HepG2 (cell line): ENCODE data around the gene TKTL1. TPM values are rescaled to one million over a fixed set of nuclear protein-coding genes. Genes with fewer than 3 reads are reported as not detected.
A peak's percentile ranks its signal among the peaks of the same experiment; 100 is the strongest.

Experiments used
- ADNP ChIP-seq: sonication (generic); formaldehyde crosslinking; IDR thresholded peaks from 2 replicates; pipeline ENCODE4 v1.4.0; 2020; ENCODE audit warnings: missing genetic modification reagents
- ARNT2 ChIP-seq: sonication (generic); formaldehyde crosslinking; IDR thresholded peaks from 2 replicates; pipeline ENCODE4 v1.8.0; 2022; ENCODE audit warnings: mild to moderate bottlenecking, low read depth, missing genetic modification reagents, moderate library complexity
- EEA1 ChIP-seq: sonication (generic); formaldehyde crosslinking; IDR thresholded peaks from 2 replicates; pipeline ENCODE4 v1.5.1; 2020; ENCODE audit warnings: mild to moderate bottlenecking, missing genetic modification reagents, borderline replicate concordance
- GATAD2A ChIP-seq: IDR thresholded peaks from 2 replicates; pipeline ENCODE4 v1.6.1; 2016
- GLI4 ChIP-seq: sonication (generic); formaldehyde crosslinking; IDR thresholded peaks from 2 replicates; pipeline ENCODE4 v1.5.1; 2020; ENCODE audit warnings: missing genetic modification reagents, mild to moderate bottlenecking, moderate library complexity, borderline replicate concordance
- HNRNPLL ChIP-seq: fragments of 200-400 bp; formaldehyde crosslinking; IDR thresholded peaks from 2 replicates; pipeline ENCODE4 v1.6.1; 2017; ENCODE audit warnings: mild to moderate bottlenecking, low read depth, low read length; ENCODE audit not compliant: poor library complexity, severe bottlenecking
- MAX ChIP-seq: IDR thresholded peaks from 2 replicates; pipeline ENCODE4 v1.6.1; 2012; ENCODE audit warnings: inconsistent platforms
- MYPOP ChIP-seq: sonication (generic); formaldehyde crosslinking; IDR thresholded peaks from 2 replicates; pipeline ENCODE4 v1.8.1; 2023; ENCODE audit warnings: mild to moderate bottlenecking, moderate library complexity, missing genetic modification reagents
- SAFB2 ChIP-seq: sonication (generic); formaldehyde crosslinking; IDR thresholded peaks from 2 replicates; pipeline ENCODE4 v1.5.1; 2020; ENCODE audit warnings: missing genetic modification reagents, low read depth, mild to moderate bottlenecking, borderline replicate concordance
- SRY ChIP-seq: sonication (generic); formaldehyde crosslinking; IDR thresholded peaks from 2 replicates; pipeline ENCODE4 v1.8.0; 2022; ENCODE audit warnings: mild to moderate bottlenecking, missing genetic modification reagents
- ZBED4 ChIP-seq: sonication (generic); formaldehyde crosslinking; IDR thresholded peaks from 2 replicates; pipeline ENCODE4 v1.4.0; 2020; ENCODE audit warnings: missing genetic modification reagents, borderline replicate concordance
- ZBTB38 ChIP-seq: sonication (generic); formaldehyde crosslinking; IDR thresholded peaks from 2 replicates; pipeline ENCODE4 v1.5.1; 2020; ENCODE audit warnings: mild to moderate bottlenecking, missing genetic modification reagents
- ZFP62 ChIP-seq: sonication (generic); formaldehyde crosslinking; IDR thresholded peaks from 2 replicates; pipeline ENCODE4 v1.4.0; 2020; ENCODE audit warnings: missing genetic modification reagents
- ZNF317 ChIP-seq: sonication (generic); formaldehyde crosslinking; IDR thresholded peaks from 2 replicates; pipeline ENCODE4 v1.5.0; 2020; ENCODE audit warnings: mild to moderate bottlenecking, missing genetic modification reagents
- ZNF672 ChIP-seq: sonication (generic); formaldehyde crosslinking; IDR thresholded peaks from 2 replicates; pipeline ENCODE4 v1.8.1; 2022; ENCODE audit warnings: missing genetic modification reagents
- ZNF768 ChIP-seq: sonication (generic); formaldehyde crosslinking; IDR thresholded peaks from 2 replicates; pipeline ENCODE4 v1.4.0; 2020; ENCODE audit warnings: missing genetic modification reagents
- ZNF782 ChIP-seq: sonication (generic); formaldehyde crosslinking; IDR thresholded peaks from 2 replicates; pipeline ENCODE4 v1.4.0; 2020; ENCODE audit warnings: missing genetic modification reagents, mild to moderate bottlenecking, borderline replicate concordance
- ZNF883 ChIP-seq: sonication (generic); formaldehyde crosslinking; IDR thresholded peaks from 2 replicates; pipeline ENCODE4 v1.5.1; 2020; ENCODE audit warnings: mild to moderate bottlenecking, missing genetic modification reagents; ENCODE audit errors: not compliant biosample characterization
- ZXDC ChIP-seq: sonication (generic); formaldehyde crosslinking; IDR thresholded peaks from 2 replicates; pipeline ENCODE4 v1.5.0; 2020; ENCODE audit warnings: mild to moderate bottlenecking, missing genetic modification reagents
- polyA plus RNA-seq, 8 experiments: library from polyadenylated mRNA; depleted of rRNA in 3 of 8; stranded (reverse) in 7 of 8; unstranded in 1 of 8; fragments of >200 nt; fragmentation: Illumina TruSeq in 4 of 8; extraction: Trizol in 4 of 8; gene quantifications; 2 replicates each; pipeline versions ENCODE4 v1.2.1 to v1.2.3, GENCODE V29; 2011 to 2016; ENCODE audit warnings: low read depth in 4 of 8, missing spikeins in 1 of 8, mixed read lengths in 1 of 8; ENCODE audit not compliant: insufficient read depth in 1 of 8
- total RNA-seq, 5 experiments: library from RNA; depleted of rRNA; stranded (reverse); fragments of >200 nt; fragmentation: Illumina TruSeq; extraction: Trizol; gene quantifications; 2 replicates each; pipeline ENCODE4 v1.2.3, GENCODE V29; 2016; ENCODE audit warnings: low read depth in 1 of 5

Gene TKTL1
- total and polyA plus RNA-seq, 2 of the 13 experiments (the other 11 are each of a cell fraction or from before 2014, with no cell fraction given), result not detected

GRCh38 chrX:154371017-154371788, 75.6 kb downstream of the TKTL1 start (continued):
- TF ChIP-seq ZBTB38 (0 out of 2 replicates have a peak, but pooled peaks have one; percentile 49), MAX (no peak), ZNF782 (CRISPR knock-in tag) (0 out of 2 replicates have a peak, but pooled peaks have one; percentile 41), ZNF317 (0 out of 2 replicates have a peak, but pooled peaks have one; percentile 20), ARNT2 (peak; percentile 64), GLI4 (CRISPR knock-in tag) (0 out of 2 replicates have a peak, but pooled peaks have one; percentile 30), ZNF883 (CRISPR knock-in tag) (peak; percentile 36), ADNP (no peak), ZNF768 (no peak), ZNF672 (CRISPR knock-in tag) (no peak), ZBED4 (CRISPR knock-in tag) (no peak), MYPOP (CRISPR knock-in tag) (peak; percentile 70; the same call in 1 of the 2 replicates), SAFB2 (CRISPR knock-in tag) (0 out of 2 replicates have a peak, but pooled peaks have one; percentile 79), EEA1 (peak; percentile 29; the same call in 1 of the 2 replicates), ZXDC (CRISPR knock-in tag) (peak; percentile 39; the same call in 1 of the 2 replicates), HNRNPLL (peak; percentile 59), GATAD2A (CRISPR knock-in tag) (peak; percentile 8; the same call in 1 of the 2 replicates), ZFP62 (CRISPR knock-in tag) (no peak), SRY (CRISPR knock-in tag) (0 out of 2 replicates have a peak, but pooled peaks have one; percentile 54)
